Measurements from ENCODE around the gene PACRG. TPM values are rescaled to one million over a fixed set of nuclear protein-coding genes. Genes with fewer than 3 reads are reported as not detected.

PACRG gene
- polyA plus RNA-seq, 2 of the 4 experiments (the other 2 are of a cell fraction) = 0.14 to 0.30 TPM

DNA sequence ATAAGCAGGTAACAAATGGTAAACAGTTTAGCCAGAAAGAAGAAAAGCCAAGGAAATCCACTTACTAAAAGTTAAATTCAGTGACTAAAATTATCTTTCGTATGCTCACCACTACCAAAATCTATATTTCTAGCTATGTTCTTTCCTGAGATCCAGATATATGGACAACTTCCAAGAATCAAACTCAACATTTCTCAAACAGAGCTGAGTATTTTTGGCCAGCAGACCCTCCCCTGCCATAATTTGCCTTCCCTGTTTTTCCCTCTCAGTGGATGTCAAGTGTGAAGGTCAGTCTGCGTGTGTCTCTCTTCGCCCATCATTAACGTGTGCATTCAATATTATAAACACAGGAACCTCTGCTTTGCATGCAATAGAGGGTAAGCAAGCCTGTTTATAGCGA, 42.2 kb upstream of the PACRG start (continued):
- no peak for TF ChIP-seq SREBF2 (IDR thresholded peaks at IDR 0.05)
- TF ChIP-seq JUNB (IDR thresholded peaks at IDR 0.05) = no peak
- TF ChIP-seq CHD4 (IDR thresholded peaks at IDR 0.05; ENCODE audit: borderline replicate concordance) = no peak

DNA sequence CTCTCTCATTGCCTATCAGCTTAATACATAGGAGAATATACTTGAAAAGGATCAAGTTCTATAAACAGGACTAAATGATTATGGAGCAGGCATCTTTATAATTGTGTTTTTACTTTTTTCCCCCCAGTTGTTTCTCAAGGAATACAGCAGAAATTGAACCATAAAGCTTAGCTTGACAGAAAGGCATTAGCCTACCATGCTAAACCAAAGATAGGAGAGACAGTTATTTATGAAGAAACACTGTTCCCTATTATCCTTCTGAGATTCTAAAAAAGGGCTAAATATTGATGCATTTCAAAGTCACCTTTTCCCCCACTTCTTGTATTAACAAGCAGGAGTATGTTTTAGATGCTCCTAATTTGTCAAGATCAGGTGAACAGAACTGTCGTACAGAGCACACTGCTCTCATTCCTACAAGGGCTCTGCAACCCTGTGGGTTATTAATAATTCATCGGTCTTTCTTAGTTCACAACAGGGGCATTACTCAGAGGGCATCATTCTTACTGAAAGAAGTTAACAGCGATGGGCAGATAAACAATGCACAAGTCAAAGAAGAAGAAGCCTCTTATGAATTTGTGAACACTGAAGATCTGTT, 38.9 kb upstream of the PACRG start:
- H3K4me2 ChIP-seq = no peak overlapping the region
- H3K9me3 ChIP-seq = no peaks in the 10 kb centered on the region
- POLR2A ChIA-PET = no interaction called here
- no peak for DNase-seq (ENCODE audit: low read depth in 1 of 2, low spot score in 1 of 2)
- TF ChIP-seq KDM5A (IDR thresholded peaks at IDR 0.05) = no peak
- TF ChIP-seq, protein P1, sequence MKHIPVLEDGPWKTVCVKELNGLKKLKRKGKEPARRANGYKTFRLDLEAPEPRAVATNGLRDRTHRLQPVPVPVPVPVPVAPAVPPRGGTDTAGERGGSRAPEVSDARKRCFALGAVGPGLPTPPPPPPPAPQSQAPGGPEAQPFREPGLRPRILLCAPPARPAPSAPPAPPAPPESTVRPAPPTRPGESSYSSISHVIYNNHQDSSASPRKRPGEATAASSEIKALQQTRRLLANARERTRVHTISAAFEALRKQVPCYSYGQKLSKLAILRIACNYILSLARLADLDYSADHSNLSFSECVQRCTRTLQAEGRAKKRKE (CRISPR knock-in tag; IDR thresholded peaks at IDR 0.05; ENCODE audit: low read depth) = no peak
- TF ChIP-seq, protein P2, sequence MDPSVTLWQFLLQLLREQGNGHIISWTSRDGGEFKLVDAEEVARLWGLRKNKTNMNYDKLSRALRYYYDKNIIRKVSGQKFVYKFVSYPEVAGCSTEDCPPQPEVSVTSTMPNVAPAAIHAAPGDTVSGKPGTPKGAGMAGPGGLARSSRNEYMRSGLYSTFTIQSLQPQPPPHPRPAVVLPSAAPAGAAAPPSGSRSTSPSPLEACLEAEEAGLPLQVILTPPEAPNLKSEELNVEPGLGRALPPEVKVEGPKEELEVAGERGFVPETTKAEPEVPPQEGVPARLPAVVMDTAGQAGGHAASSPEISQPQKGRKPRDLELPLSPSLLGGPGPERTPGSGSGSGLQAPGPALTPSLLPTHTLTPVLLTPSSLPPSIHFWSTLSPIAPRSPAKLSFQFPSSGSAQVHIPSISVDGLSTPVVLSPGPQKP (IDR thresholded peaks at IDR 0.05; ENCODE audit: low read depth, low read length) = no peak
- TF ChIP-seq TP53 (CRISPR knock-in tag; IDR thresholded peaks at IDR 0.05) = no peak
- no peak for TF ChIP-seq FOXS1 (CRISPR knock-in tag; IDR thresholded peaks at IDR 0.05)
- no peak for TF ChIP-seq JUN (IDR thresholded peaks at IDR 0.05)
- H3K4me3 ChIP-seq = no peak overlapping the region
- no peak for ATAC-seq
- H3K27ac ChIP-seq = no peak overlapping the region
- CTCF ChIA-PET = no interaction called here
- 57% methylated on average over 3 of the region's 3 CpGs for WGBS (ENCODE audit: missing lambda C conversion rate)
- no peak for FAIRE-seq
- no peaks in the 10 kb centered on the region for H3K4me1 ChIP-seq

DNA sequence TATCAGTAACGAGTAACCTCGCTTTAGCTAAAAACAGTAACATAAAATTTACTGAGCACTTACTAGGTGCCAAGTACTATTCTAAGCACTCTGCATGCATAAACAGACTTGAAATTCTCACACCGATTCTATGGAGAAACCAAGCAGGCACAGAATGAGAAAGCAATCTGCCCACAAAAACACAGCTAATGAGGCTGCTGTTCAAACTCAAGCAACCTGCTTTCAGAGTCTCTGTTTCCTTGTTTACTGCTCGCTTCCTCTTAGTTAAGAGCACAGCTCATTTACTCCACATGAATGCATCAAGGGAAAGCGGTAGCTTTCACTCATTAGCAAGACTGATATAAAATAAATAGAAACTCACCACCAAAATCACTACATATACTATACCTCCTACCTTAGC, 37.6 kb upstream of the PACRG start:
- H3K4me2 ChIP-seq = no peak overlapping the region
- no peak for DNase-seq (ENCODE audit: low read depth in 1 of 2, low spot score in 1 of 2)
- 65% methylated on average over 5 of the region's 5 CpGs for WGBS (ENCODE audit: missing lambda C conversion rate)
- ATAC-seq = no peak
- no peaks in the 10 kb centered on the region for H3K9me3 ChIP-seq
- no peak overlapping the region for H3K27ac ChIP-seq
- ChIA-PET POLR2A (no interaction called here), CTCF (no interaction called here)
- H3K4me1 ChIP-seq = no peaks in the 10 kb centered on the region
- H3K4me3 ChIP-seq = no peak overlapping the region
- FAIRE-seq = no peak
- no peak for TF ChIP-seq RAD21 (conservative IDR thresholded peaks at IDR 0.05 in 1 of 2, IDR thresholded peaks at IDR 0.05 in 1 of 2)
- no peak for TF ChIP-seq HDAC2 (IDR thresholded peaks at IDR 0.05)
- no peak for TF ChIP-seq CEBPB (IDR thresholded peaks at IDR 0.05)
- TF ChIP-seq HOXB13 (CRISPR knock-in tag; IDR thresholded peaks at IDR 0.05; ENCODE audit: low read depth) = no peak
- TF ChIP-seq NFE2L2 (conservative IDR thresholded peaks at IDR 0.05; ENCODE audit: low read length) = no peak

DNA sequence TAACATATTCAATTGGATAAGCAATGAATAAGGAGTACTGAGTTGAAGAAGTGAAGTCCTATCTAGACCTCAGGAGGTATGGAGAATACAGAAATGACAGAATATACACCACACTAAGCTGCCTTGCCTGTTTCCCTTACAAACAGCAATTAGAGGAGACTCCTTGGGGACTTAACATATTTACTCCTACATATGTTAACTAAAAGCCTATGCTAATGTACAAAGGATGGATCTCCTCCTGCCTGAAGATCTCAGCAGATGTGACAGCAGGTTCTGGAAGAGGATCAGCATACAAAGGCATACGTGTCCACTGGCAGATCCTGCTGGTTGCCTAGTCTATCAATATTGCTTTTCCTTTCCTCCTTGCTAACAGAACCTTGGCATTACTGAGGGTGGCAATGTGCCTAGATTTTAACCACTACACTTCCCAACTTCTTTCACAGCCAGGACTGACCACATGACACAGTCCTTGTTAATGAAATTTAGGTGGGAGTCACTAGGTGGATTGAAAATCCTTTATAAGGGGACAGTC, 29.8 kb upstream of the PACRG start:
- Histone ChIP-seq H3K9me3 (no peaks in the 10 kb centered on the region), H3K4me3 (no peak overlapping the region), H3K27ac (no peak overlapping the region), H3K4me1 (no peaks in the 10 kb centered on the region), H3K4me2 (no peak overlapping the region)
- CTCF ChIA-PET = no interaction called here
- DNase-seq (ENCODE audit: low read depth in 1 of 2, low spot score in 1 of 2) = no peak
- ATAC-seq = no peak
- no peak for FAIRE-seq
- TF ChIP-seq CBX2 (IDR thresholded peaks at IDR 0.05; ENCODE audit: borderline replicate concordance, low read depth) = no peak
- no peak for TF ChIP-seq ZNF302 (CRISPR knock-in tag; IDR thresholded peaks at IDR 0.05)
- no peak for TF ChIP-seq HOXB5 (CRISPR knock-in tag; IDR thresholded peaks at IDR 0.05)
- no peak for TF ChIP-seq BHLHE40 (IDR thresholded peaks at IDR 0.05; ENCODE audit: low read depth, low read length)
- TF ChIP-seq CHD4 (IDR thresholded peaks at IDR 0.05; ENCODE audit: borderline replicate concordance) = no peak
- TF ChIP-seq FOSL2 (IDR thresholded peaks at IDR 0.05) = no peak
- TF ChIP-seq FOSL2 (CRISPR knock-in tag; IDR thresholded peaks at IDR 0.05) = no peak
- no peak for TF ChIP-seq NPAS2 (CRISPR knock-in tag; IDR thresholded peaks at IDR 0.05; ENCODE audit: borderline replicate concordance)
- TF ChIP-seq KDM1A (IDR thresholded peaks at IDR 0.05; ENCODE audit: low read depth) = no peak
- TF ChIP-seq FOXS1 (CRISPR knock-in tag; IDR thresholded peaks at IDR 0.05) = no peak
- TF ChIP-seq NR3C1 (IDR thresholded peaks at IDR 0.05) = no peak
- TF ChIP-seq MAFK (IDR thresholded peaks at IDR 0.05; ENCODE audit: partially characterized antibody) = no peak
- TF ChIP-seq, protein P3, sequence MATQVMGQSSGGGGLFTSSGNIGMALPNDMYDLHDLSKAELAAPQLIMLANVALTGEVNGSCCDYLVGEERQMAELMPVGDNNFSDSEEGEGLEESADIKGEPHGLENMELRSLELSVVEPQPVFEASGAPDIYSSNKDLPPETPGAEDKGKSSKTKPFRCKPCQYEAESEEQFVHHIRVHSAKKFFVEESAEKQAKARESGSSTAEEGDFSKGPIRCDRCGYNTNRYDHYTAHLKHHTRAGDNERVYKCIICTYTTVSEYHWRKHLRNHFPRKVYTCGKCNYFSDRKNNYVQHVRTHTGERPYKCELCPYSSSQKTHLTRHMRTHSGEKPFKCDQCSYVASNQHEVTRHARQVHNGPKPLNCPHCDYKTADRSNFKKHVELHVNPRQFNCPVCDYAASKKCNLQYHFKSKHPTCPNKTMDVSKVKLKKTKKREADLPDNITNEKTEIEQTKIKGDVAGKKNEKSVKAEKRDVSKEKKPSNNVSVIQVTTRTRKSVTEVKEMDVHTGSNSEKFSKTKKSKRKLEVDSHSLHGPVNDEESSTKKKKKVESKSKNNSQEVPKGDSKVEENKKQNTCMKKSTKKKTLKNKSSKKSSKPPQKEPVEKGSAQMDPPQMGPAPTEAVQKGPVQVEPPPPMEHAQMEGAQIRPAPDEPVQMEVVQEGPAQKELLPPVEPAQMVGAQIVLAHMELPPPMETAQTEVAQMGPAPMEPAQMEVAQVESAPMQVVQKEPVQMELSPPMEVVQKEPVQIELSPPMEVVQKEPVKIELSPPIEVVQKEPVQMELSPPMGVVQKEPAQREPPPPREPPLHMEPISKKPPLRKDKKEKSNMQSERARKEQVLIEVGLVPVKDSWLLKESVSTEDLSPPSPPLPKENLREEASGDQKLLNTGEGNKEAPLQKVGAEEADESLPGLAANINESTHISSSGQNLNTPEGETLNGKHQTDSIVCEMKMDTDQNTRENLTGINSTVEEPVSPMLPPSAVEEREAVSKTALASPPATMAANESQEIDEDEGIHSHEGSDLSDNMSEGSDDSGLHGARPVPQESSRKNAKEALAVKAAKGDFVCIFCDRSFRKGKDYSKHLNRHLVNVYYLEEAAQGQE (IDR thresholded peaks at IDR 0.05) = no peak
- POLR2A ChIA-PET = no interaction called here
- WGBS (ENCODE audit: missing lambda C conversion rate) = 10% methylated on average over 1 of the region's 1 CpG
